Spleen (tissue), 7 donors: ENCODE data around the gene CLASRP.

ENCODE experiments used
- CTCF ChIP-seq, 11 experiments: fragments of 200-600 bp in 7 of 11; fragments of 450-650 bp in 4 of 11; sonication (generic) in 4 of 11; IDR thresholded peaks in 8 of 11; conservative IDR thresholded peaks in 3 of 11; 1 replicate in 7 of 11; 2 replicates in 4 of 11; pipeline versions ENCODE4 v1.4.0 to v1.8.0; 2016 to 2021; ENCODE audit warnings: antibody characterized with exemption in 11 of 11, inconsistent platforms in 4 of 11, mild to moderate bottlenecking in 1 of 11
- POLR2A ChIP-seq, 3 donors: fragments of 450-650 bp; IDR thresholded peaks; one replicate each; pipeline ENCODE4 v1.5.1; 2017; ENCODE audit warnings: antibody characterized with exemption in 3 of 3, mild to moderate bottlenecking in 1 of 3
- POLR2AphosphoS5 ChIP-seq, 3 donors: sonication (generic); formaldehyde crosslinking; IDR thresholded peaks; one replicate each; pipeline ENCODE4 v1.5.1; 2017; ENCODE audit warnings: antibody characterized with exemption in 3 of 3
- donor health status: DM: no; HTN: no; CAD: no; lungs with moderate emphysema.
- donor health status: DM: no; HTN: no; CAD: no.
- donor health status: DM: no; HTN: no; CAD: no.

- TF ChIP-seq POLR2A (IDR thresholded peaks at IDR 0.05) (no peak), CTCF (IDR thresholded peaks at IDR 0.05 in 8 of 11, conservative IDR thresholded peaks at IDR 0.05 in 3 of 11) (no peak), POLR2AphosphoS5 (IDR thresholded peaks at IDR 0.05) (no peak)
Measured at GRCh38 chr19:45025264-45025663, 13.6 kb upstream of the CLASRP start.
